SJCRH30 (cell line): ENCODE results near the gene EBLN2. TPM values are rescaled to one million over a fixed set of nuclear protein-coding genes. Genes with fewer than 3 reads are reported as not detected.

Experiments used
- DNase-seq, 2 experiments: peaks; one replicate each; pipeline ENCODE4 v3.0.0-alpha.2; 2015 to 2020
- H3K27ac ChIP-seq: fragments of 250-450 bp; sonication (Bioruptor Pico); 2 replicates; pipeline ENCODE4 v1.5.1; 2020; ENCODE audit warnings: mild to moderate bottlenecking, moderate library complexity
- H3K27me3 ChIP-seq: fragments of 250-450 bp; sonication (Bioruptor Pico); 2 replicates; pipeline ENCODE4 v1.5.1; 2020; ENCODE audit warnings: mild to moderate bottlenecking, moderate library complexity
- H3K36me3 ChIP-seq: fragments of 250-450 bp; sonication (Bioruptor Pico); 2 replicates; pipeline ENCODE4 v1.5.1; 2020; ENCODE audit warnings: mild to moderate bottlenecking, moderate library complexity
- H3K4me1 ChIP-seq: fragments of 250-450 bp; sonication (Bioruptor Pico); 2 replicates; pipeline ENCODE4 v1.5.1; 2020; ENCODE audit warnings: mild to moderate bottlenecking, moderate library complexity
- H3K4me3 ChIP-seq: fragments of 250-450 bp; sonication (Bioruptor Pico); 2 replicates; pipeline ENCODE4 v1.5.1; 2020; ENCODE audit warnings: mild to moderate bottlenecking, moderate library complexity
- H3K9me3 ChIP-seq: fragments of 250-450 bp; sonication (Bioruptor Pico); replicated peaks from 2 replicates; pipeline ENCODE4 v1.5.1; 2020; ENCODE audit warnings: mild to moderate bottlenecking, moderate library complexity
- total RNA-seq: library from RNA; depleted of rRNA; stranded (reverse); fragments of >200 nt; shearing (Covaris generic); gene quantifications from 2 replicates; pipeline ENCODE4 v1.2.3, GENCODE V29; 2014

Gene EBLN2
- total RNA-seq, 1 experiment from 2014 or later: 4.4 TPM

- no peak overlapping the region for H3K27ac ChIP-seq
These were observed 11.7 kb downstream of the EBLN2 start for GRCh38 chr3:73073091-73073707.

GRCh38 chr3:73074781-73075180 is 13.3 kb downstream of the EBLN2 start:
- H3K27ac ChIP-seq: no peak overlapping the region
- no peaks in the 10 kb centered on the region for H3K9me3 ChIP-seq
- no peaks in the 10 kb centered on the region for H3K36me3 ChIP-seq
- H3K4me1 ChIP-seq: peaks cover 9% of the 10 kb centered on the region
- H3K4me3 ChIP-seq: no peak overlapping the region
- DNase-seq: no peak
- H3K27me3 ChIP-seq: no peaks in the 10 kb centered on the region

More at GRCh38 chr3:73073091-73073707, 11.7 kb downstream of the EBLN2 start:
- Histone ChIP-seq H3K36me3 (no peaks in the 10 kb centered on the region), H3K27me3 (no peaks in the 10 kb centered on the region), H3K4me3 (no peak overlapping the region), H3K4me1 (peaks cover 9% of the 10 kb centered on the region), H3K9me3 (no peaks in the 10 kb centered on the region)
- DNase-seq: peak in 1 of 2 experiments; percentile 19

GRCh38 chr3:73080216-73080966 is 18.9 kb downstream of the EBLN2 start:
- Histone ChIP-seq H3K27ac (no peak overlapping the region), H3K4me3 (no peak overlapping the region), H3K9me3 (no peaks in the 10 kb centered on the region), H3K4me1 (no peaks in the 10 kb centered on the region), H3K36me3 (no peaks in the 10 kb centered on the region), H3K27me3 (no peaks in the 10 kb centered on the region)
- no peak for DNase-seq

- DNase-seq: no peak
- Histone ChIP-seq H3K27ac (no peak overlapping the region), H3K9me3 (no peaks in the 10 kb centered on the region), H3K4me1 (no peaks in the 10 kb centered on the region), H3K36me3 (no peaks in the 10 kb centered on the region), H3K4me3 (no peak overlapping the region), H3K27me3 (no peaks in the 10 kb centered on the region)
These were observed 19.7 kb downstream of the EBLN2 start for GRCh38 chr3:73081140-73081539.

GRCh38 chr3:73084170-73084569 is 22.7 kb downstream of the EBLN2 start:
- H3K27ac ChIP-seq: no peak overlapping the region
- no peaks in the 10 kb centered on the region for H3K9me3 ChIP-seq
- DNase-seq: no peak

GRCh38 chr3:73086071-73086494 is 24.6 kb downstream of the EBLN2 start:
- Histone ChIP-seq H3K4me1 (no peaks in the 10 kb centered on the region; the same call in 1 of the 2 replicates), H3K36me3 (no peaks in the 10 kb centered on the region), H3K27me3 (no peaks in the 10 kb centered on the region), H3K9me3 (no peaks in the 10 kb centered on the region), H3K4me3 (no peak overlapping the region), H3K27ac (no peak overlapping the region)
- peak; percentile 25 to 63 for DNase-seq

More at GRCh38 chr3:73084170-73084569, 22.7 kb downstream of the EBLN2 start:
- no peaks in the 10 kb centered on the region for H3K36me3 ChIP-seq
- no peaks in the 10 kb centered on the region for H3K27me3 ChIP-seq
- no peaks in the 10 kb centered on the region; the same call in 1 of the 2 replicates for H3K4me1 ChIP-seq
- H3K4me3 ChIP-seq: no peak overlapping the region

GRCh38 chr3:73094129-73094528 is 32.7 kb downstream of the EBLN2 start:
- Histone ChIP-seq H3K27ac (no peak overlapping the region), H3K27me3 (no peaks in the 10 kb centered on the region), H3K4me1 (no peaks in the 10 kb centered on the region), H3K4me3 (no peak overlapping the region), H3K9me3 (no peaks in the 10 kb centered on the region), H3K36me3 (no peaks in the 10 kb centered on the region)
- DNase-seq: peak in 1 of 2 experiments; percentile 19

GRCh38 chr3:73094951-73095350 is 33.5 kb downstream of the EBLN2 start:
- no peaks in the 10 kb centered on the region for H3K4me1 ChIP-seq
- H3K36me3 ChIP-seq: no peaks in the 10 kb centered on the region
- no peak overlapping the region for H3K4me3 ChIP-seq
- no peaks in the 10 kb centered on the region for H3K9me3 ChIP-seq
- no peak overlapping the region for H3K27ac ChIP-seq
- no peak for DNase-seq
- no peaks in the 10 kb centered on the region for H3K27me3 ChIP-seq

- no peak overlapping the region for H3K4me3 ChIP-seq
- 0 out of 2 replicates have a peak, but pooled peaks cover 3% of the 10 kb centered on the region for H3K4me1 ChIP-seq
- no peaks in the 10 kb centered on the region for H3K9me3 ChIP-seq
- no peaks in the 10 kb centered on the region for H3K27me3 ChIP-seq
- H3K27ac ChIP-seq: no peak overlapping the region
- DNase-seq: no peak
- no peaks in the 10 kb centered on the region for H3K36me3 ChIP-seq
These were observed 34.7 kb downstream of the EBLN2 start for GRCh38 chr3:73096169-73096568.

GRCh38 chr3:73098026-73098425 is 36.6 kb downstream of the EBLN2 start:
- Histone ChIP-seq H3K36me3 (no peaks in the 10 kb centered on the region), H3K9me3 (no peaks in the 10 kb centered on the region), H3K27me3 (no peaks in the 10 kb centered on the region), H3K4me1 (0 out of 2 replicates have a peak, but pooled peaks cover 3% of the 10 kb centered on the region), H3K4me3 (no peak overlapping the region), H3K27ac (no peak overlapping the region)
- DNase-seq: no peak

GRCh38 chr3:73098873-73099272 is 37.4 kb downstream of the EBLN2 start:
- DNase-seq: no peak

GRCh38 chr3:73100741-73101559 is 39.5 kb downstream of the EBLN2 start:
- Histone ChIP-seq H3K27me3 (no peaks in the 10 kb centered on the region), H3K4me3 (no peak overlapping the region), H3K4me1 (0 out of 2 replicates have a peak, but pooled peaks cover 3% of the 10 kb centered on the region), H3K9me3 (no peaks in the 10 kb centered on the region), H3K36me3 (no peaks in the 10 kb centered on the region), H3K27ac (no peak overlapping the region; the same call in 1 of the 2 replicates)
- peak; percentile 72 to 90 for DNase-seq

More at GRCh38 chr3:73098873-73099272, 37.4 kb downstream of the EBLN2 start:
- 0 out of 2 replicates have a peak, but pooled peaks cover 3% of the 10 kb centered on the region for H3K4me1 ChIP-seq
- H3K9me3 ChIP-seq: no peaks in the 10 kb centered on the region
- H3K36me3 ChIP-seq: no peaks in the 10 kb centered on the region
- no peaks in the 10 kb centered on the region for H3K27me3 ChIP-seq
- no peak overlapping the region for H3K4me3 ChIP-seq
- no peak overlapping the region for H3K27ac ChIP-seq

GRCh38 chr3:73101881-73102280 is 40.4 kb downstream of the EBLN2 start:
- DNase-seq: no peak
- Histone ChIP-seq H3K4me1 (0 out of 2 replicates have a peak, but pooled peaks cover 3% of the 10 kb centered on the region), H3K27me3 (no peaks in the 10 kb centered on the region), H3K36me3 (no peaks in the 10 kb centered on the region), H3K9me3 (no peaks in the 10 kb centered on the region), H3K4me3 (no peak overlapping the region), H3K27ac (no peak overlapping the region)

GRCh38 chr3:73107215-73107614 is 45.8 kb downstream of the EBLN2 start:
- H3K27ac ChIP-seq: no peak overlapping the region
- no peaks in the 10 kb centered on the region for H3K36me3 ChIP-seq
- DNase-seq: no peak
- no peaks in the 10 kb centered on the region; the same call in 1 of the 2 replicates for H3K4me1 ChIP-seq
- no peak overlapping the region for H3K4me3 ChIP-seq
- no peaks in the 10 kb centered on the region for H3K9me3 ChIP-seq
- no peaks in the 10 kb centered on the region for H3K27me3 ChIP-seq
